GM13976 (cell line): ENCODE measurements around the gene SHF.

Source experiments
- DNase-seq: peaks from one replicate; pipeline ENCODE4 v3.0.0; 2012; ENCODE audit warnings: low spot score
- CTCF ChIP-seq: IDR thresholded peaks from 2 replicates; pipeline ENCODE4 v1.5.1; 2012; ENCODE audit warnings: borderline replicate concordance, mild to moderate bottlenecking; ENCODE audit not compliant: insufficient read depth; ENCODE audit errors: extremely low read depth, missing control alignments, control extremely low read depth
- in situ Hi-C: fragments of 300-500 bp; cut with MboI; formaldehyde crosslinking; loops from one replicate; pipeline ENCODE4 v1.12.0; 2022; ENCODE audit warnings: low sequenced_read_pairs, mixed read lengths, inconsistent platforms; ENCODE audit not compliant: unreplicated experiment

The SHF gene

DNA sequence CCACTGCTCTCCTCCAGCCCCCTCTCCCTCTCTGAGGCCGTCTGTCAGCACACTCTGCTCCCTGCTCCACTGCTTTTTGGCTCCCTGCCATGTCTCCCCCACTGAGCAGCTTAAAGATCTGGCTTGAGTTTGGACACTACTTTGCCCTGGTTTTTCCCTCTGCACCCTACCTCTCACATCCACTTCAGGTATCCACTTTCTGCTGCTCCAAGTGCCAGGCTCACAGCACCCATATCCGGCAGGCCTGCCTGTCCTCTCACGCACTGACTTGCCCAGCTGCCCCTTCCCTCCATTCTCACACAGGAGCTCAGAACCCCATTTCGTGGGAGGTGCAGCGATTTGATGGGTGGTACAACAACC lies 54.2 kb downstream of the SHF start:
- in situ Hi-C loops = no loop called here
- TF ChIP-seq CTCF = no peak
- no peak for DNase-seq

DNA sequence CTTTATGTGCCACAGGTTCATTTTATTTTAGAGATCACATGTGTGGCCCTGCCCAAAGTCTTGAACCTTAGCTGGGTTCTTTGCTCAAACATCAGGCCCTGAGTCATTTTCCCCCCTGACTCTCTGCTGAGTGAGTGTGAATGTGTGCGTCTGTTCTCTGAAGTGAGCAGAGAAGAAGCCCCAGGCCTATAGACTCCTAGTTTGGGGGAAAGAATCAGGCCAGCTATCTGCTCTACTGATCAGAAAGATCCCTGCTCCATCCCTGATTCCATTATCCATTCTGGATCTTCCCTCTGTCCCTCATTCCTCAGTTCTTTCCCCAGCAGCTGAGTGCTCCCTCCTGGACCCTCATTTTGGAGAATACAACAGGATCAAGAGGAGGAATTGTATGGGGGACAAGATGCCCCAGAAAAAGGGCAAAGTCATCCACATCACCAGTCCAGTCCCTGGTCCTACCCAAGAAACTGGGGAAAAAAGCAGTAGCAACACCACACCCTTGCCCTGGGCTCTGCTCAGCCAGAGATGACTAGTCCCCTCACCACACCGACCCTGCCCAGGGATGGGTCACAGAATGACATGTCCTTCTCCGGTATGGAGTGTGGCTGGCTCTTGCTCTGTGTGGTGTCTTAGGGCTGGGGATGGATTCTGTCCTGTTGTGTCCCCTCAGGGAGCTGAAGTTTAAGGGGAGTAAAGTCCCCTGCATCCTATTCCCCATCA lies 54.8 kb downstream of the SHF start:
- no peak for TF ChIP-seq CTCF
- no peak for DNase-seq
- in situ Hi-C loops = no loop called here

DNA sequence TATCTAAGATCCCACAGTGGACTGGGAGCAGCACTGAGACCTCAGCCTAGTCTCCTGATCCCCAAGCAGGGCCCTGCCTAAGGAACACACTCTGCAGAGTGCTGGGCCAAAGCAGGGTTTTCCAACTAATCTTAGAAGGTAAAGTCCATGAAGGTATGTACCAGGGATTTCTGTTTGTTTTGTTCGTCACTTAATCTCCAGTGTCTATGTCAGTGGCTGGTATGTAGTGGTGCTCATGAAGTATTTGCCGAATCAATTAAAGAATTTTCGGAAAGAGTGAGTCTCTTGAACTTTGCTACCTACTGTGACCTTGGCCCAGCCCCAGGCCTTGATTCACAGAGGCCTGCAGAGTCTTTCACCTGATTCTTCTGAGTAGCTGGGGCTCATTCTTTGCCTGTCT lies 56.3 kb downstream of the SHF start:
- no peak for DNase-seq
- in situ Hi-C loops = no loop called here
- TF ChIP-seq CTCF = no peak

GRCh38 chr15:45130291-45131000 lies 57.3 kb downstream of the SHF start:
- no peak for DNase-seq
- TF ChIP-seq CTCF = no peak
- in situ Hi-C loops = no loop called here

GRCh38 chr15:45129651-45130129 lies 58.1 kb downstream of the SHF start, which contains the start of the genes DUOX1 and DUOXA1:
Gene DUOX1 (plus strand): TSS chr15:45129994. CDS start chr15:45131967, 1,973 bp downstream.
Gene DUOXA1 (minus strand): TSS chr15:45129879. CDS start chr15:45123014, 6,865 bp downstream.
- no peak for DNase-seq
- no peak for TF ChIP-seq CTCF
- in situ Hi-C loops = no loop called here

- no peak for DNase-seq
- no peak for TF ChIP-seq CTCF
- in situ Hi-C loops = no loop called here
These were observed 58.7 kb downstream of the SHF start for GRCh38 chr15:45128971-45129639.
